ENCODE results near the gene KRTAP4-11.
"Not testable (repeated sequence)": the region's sequence is repeated elsewhere in the genome, so short reads cannot be mapped to it uniquely, and the experiment has no call there.

The KRTAP4-11 gene

GRCh38 chr17:41125064-41125463 is 6.9 kb upstream of the KRTAP4-11 start:
- Histone ChIP-seq H3K36me3 (ENCODE audit: control insufficient read depth in 2 of 2, insufficient read depth in 2 of 2, low read length in 2 of 2) (no peaks in the 10 kb centered on the region), H3K9ac (ENCODE audit: low read depth in 1 of 2, low read length in 2 of 2) (no peak overlapping the region), H3K27me3 (ENCODE audit: control insufficient read depth in 2 of 2, insufficient read depth in 2 of 2, low read length in 2 of 2) (no peaks in the 10 kb centered on the region), H3K9me3 (ENCODE audit: control insufficient read depth in 2 of 2, low read length in 2 of 2) (no peaks in the 10 kb centered on the region), H3K4me1 (ENCODE audit: control insufficient read depth in 2 of 2, insufficient read depth in 2 of 2, low read length in 2 of 2) (no peaks in the 10 kb centered on the region), H3K27ac (ENCODE audit: low read depth in 2 of 2, low read length in 2 of 2) (no peak overlapping the region), H3K4me3 (ENCODE audit: low read length in 2 of 2) (no peak overlapping the region)

GRCh38 chr17:41123991-41124371 is 5.8 kb upstream of the KRTAP4-11 start, which contains the start of gene KRTAP4-12:
Gene KRTAP4-12 (minus strand): TSS chr17:41124182. CDS start chr17:41124122, 60 bp downstream.
- not testable (repeated sequence) for H3K27ac ChIP-seq (ENCODE audit: low read depth in 2 of 2, low read length in 2 of 2); H3K4me1 ChIP-seq (ENCODE audit: control insufficient read depth in 2 of 2, insufficient read depth in 2 of 2, low read length in 2 of 2); H3K36me3 ChIP-seq (ENCODE audit: control insufficient read depth in 2 of 2, insufficient read depth in 2 of 2, low read length in 2 of 2); H3K27me3 ChIP-seq (ENCODE audit: control insufficient read depth in 2 of 2, insufficient read depth in 2 of 2, low read length in 2 of 2); H3K9ac ChIP-seq (ENCODE audit: low read depth in 1 of 2, low read length in 2 of 2); H3K9me3 ChIP-seq (ENCODE audit: control insufficient read depth in 2 of 2, low read length in 2 of 2); H3K4me3 ChIP-seq (ENCODE audit: low read length in 2 of 2)

- not testable (repeated sequence) for H3K9ac ChIP-seq (ENCODE audit: low read depth in 1 of 2, low read length in 2 of 2); H3K4me3 ChIP-seq (ENCODE audit: low read length in 2 of 2); H3K36me3 ChIP-seq (ENCODE audit: control insufficient read depth in 2 of 2, insufficient read depth in 2 of 2, low read length in 2 of 2); H3K4me1 ChIP-seq (ENCODE audit: control insufficient read depth in 2 of 2, insufficient read depth in 2 of 2, low read length in 2 of 2); H3K9me3 ChIP-seq (ENCODE audit: control insufficient read depth in 2 of 2, low read length in 2 of 2); H3K27me3 ChIP-seq (ENCODE audit: control insufficient read depth in 2 of 2, insufficient read depth in 2 of 2, low read length in 2 of 2); H3K27ac ChIP-seq (ENCODE audit: low read depth in 2 of 2, low read length in 2 of 2)
These were observed 5.3 kb upstream of the KRTAP4-11 start for GRCh38 chr17:41123292-41123990.

- no peak overlapping the region for H3K27ac ChIP-seq (ENCODE audit: low read depth in 2 of 2, low read length in 2 of 2)
- no peak overlapping the region for H3K9ac ChIP-seq (ENCODE audit: low read depth in 1 of 2, low read length in 2 of 2)
These were observed 3.6 kb upstream of the KRTAP4-11 start for GRCh38 chr17:41121742-41122141.

GRCh38 chr17:41119696-41120690 is 1.8 kb upstream of the KRTAP4-11 start:
- not testable (repeated sequence) for H3K9ac ChIP-seq (ENCODE audit: low read depth in 1 of 2, low read length in 2 of 2); H3K27ac ChIP-seq (ENCODE audit: low read depth in 2 of 2, low read length in 2 of 2); H3K4me3 ChIP-seq (ENCODE audit: low read length in 2 of 2); H3K36me3 ChIP-seq (ENCODE audit: control insufficient read depth in 2 of 2, insufficient read depth in 2 of 2, low read length in 2 of 2); H3K4me1 ChIP-seq (ENCODE audit: control insufficient read depth in 2 of 2, insufficient read depth in 2 of 2, low read length in 2 of 2); H3K27me3 ChIP-seq (ENCODE audit: control insufficient read depth in 2 of 2, insufficient read depth in 2 of 2, low read length in 2 of 2); H3K9me3 ChIP-seq (ENCODE audit: control insufficient read depth in 2 of 2, low read length in 2 of 2)

More at GRCh38 chr17:41121742-41122141, 3.6 kb upstream of the KRTAP4-11 start:
- H3K4me3 ChIP-seq (ENCODE audit: low read length in 2 of 2) = no peak overlapping the region
- H3K9me3 ChIP-seq (ENCODE audit: control insufficient read depth in 2 of 2, low read length in 2 of 2) = no peaks in the 10 kb centered on the region
- no peaks in the 10 kb centered on the region for H3K4me1 ChIP-seq (ENCODE audit: control insufficient read depth in 2 of 2, insufficient read depth in 2 of 2, low read length in 2 of 2)
- no peaks in the 10 kb centered on the region for H3K36me3 ChIP-seq (ENCODE audit: control insufficient read depth in 2 of 2, insufficient read depth in 2 of 2, low read length in 2 of 2)
- H3K27me3 ChIP-seq (ENCODE audit: control insufficient read depth in 2 of 2, insufficient read depth in 2 of 2, low read length in 2 of 2) = no peaks in the 10 kb centered on the region

GRCh38 chr17:41118721-41119120 is 548 bp upstream of the KRTAP4-11 start:
- Histone ChIP-seq H3K27me3 (ENCODE audit: control insufficient read depth in 2 of 2, insufficient read depth in 2 of 2, low read length in 2 of 2) (no peaks in the 10 kb centered on the region), H3K4me3 (ENCODE audit: low read length in 2 of 2) (no peak overlapping the region), H3K27ac (ENCODE audit: low read depth in 2 of 2, low read length in 2 of 2) (no peak overlapping the region), H3K36me3 (ENCODE audit: control insufficient read depth in 2 of 2, insufficient read depth in 2 of 2, low read length in 2 of 2) (no peaks in the 10 kb centered on the region), H3K4me1 (ENCODE audit: control insufficient read depth in 2 of 2, insufficient read depth in 2 of 2, low read length in 2 of 2) (no peaks in the 10 kb centered on the region), H3K9me3 (ENCODE audit: control insufficient read depth in 2 of 2, low read length in 2 of 2) (no peaks in the 10 kb centered on the region), H3K9ac (ENCODE audit: low read depth in 1 of 2, low read length in 2 of 2) (no peak overlapping the region)

GRCh38 chr17:41116297-41116696 is 1.9 kb downstream of the KRTAP4-11 start:
- Histone ChIP-seq H3K9me3 (ENCODE audit: control insufficient read depth in 2 of 2, low read length in 2 of 2) (no peaks in the 10 kb centered on the region), H3K4me1 (ENCODE audit: control insufficient read depth in 2 of 2, insufficient read depth in 2 of 2, low read length in 2 of 2) (no peaks in the 10 kb centered on the region), H3K4me3 (ENCODE audit: low read length in 2 of 2) (no peak overlapping the region), H3K27ac (ENCODE audit: low read depth in 2 of 2, low read length in 2 of 2) (no peak overlapping the region), H3K27me3 (ENCODE audit: control insufficient read depth in 2 of 2, insufficient read depth in 2 of 2, low read length in 2 of 2) (no peaks in the 10 kb centered on the region), H3K9ac (ENCODE audit: low read depth in 1 of 2, low read length in 2 of 2) (no peak overlapping the region), H3K36me3 (ENCODE audit: control insufficient read depth in 2 of 2, insufficient read depth in 2 of 2, low read length in 2 of 2) (no peaks in the 10 kb centered on the region)

GRCh38 chr17:41111151-41111885 is 6.9 kb downstream of the KRTAP4-11 start:
- Histone ChIP-seq H3K9me3 (ENCODE audit: control insufficient read depth in 2 of 2, low read length in 2 of 2) (no peaks in the 10 kb centered on the region), H3K4me3 (ENCODE audit: low read length in 2 of 2) (no peak overlapping the region), H3K9ac (ENCODE audit: low read depth in 1 of 2, low read length in 2 of 2) (no peak overlapping the region), H3K27ac (ENCODE audit: low read depth in 2 of 2, low read length in 2 of 2) (no peak overlapping the region), H3K36me3 (ENCODE audit: control insufficient read depth in 2 of 2, insufficient read depth in 2 of 2, low read length in 2 of 2) (no peaks in the 10 kb centered on the region), H3K27me3 (ENCODE audit: control insufficient read depth in 2 of 2, insufficient read depth in 2 of 2, low read length in 2 of 2) (no peaks in the 10 kb centered on the region), H3K4me1 (ENCODE audit: control insufficient read depth in 2 of 2, insufficient read depth in 2 of 2, low read length in 2 of 2) (no peaks in the 10 kb centered on the region)

GRCh38 chr17:41108728-41109386 is 9.3 kb downstream of the KRTAP4-11 start:
- H3K9ac ChIP-seq (ENCODE audit: low read depth in 1 of 2, low read length in 2 of 2); H3K4me1 ChIP-seq (ENCODE audit: control insufficient read depth in 2 of 2, insufficient read depth in 2 of 2, low read length in 2 of 2): not testable (repeated sequence)

More at GRCh38 chr17:41108728-41109386, 9.3 kb downstream of the KRTAP4-11 start:
- H3K27me3 ChIP-seq (ENCODE audit: control insufficient read depth in 2 of 2, insufficient read depth in 2 of 2, low read length in 2 of 2); H3K9me3 ChIP-seq (ENCODE audit: control insufficient read depth in 2 of 2, low read length in 2 of 2); H3K36me3 ChIP-seq (ENCODE audit: control insufficient read depth in 2 of 2, insufficient read depth in 2 of 2, low read length in 2 of 2); H3K27ac ChIP-seq (ENCODE audit: low read depth in 2 of 2, low read length in 2 of 2); H3K4me3 ChIP-seq (ENCODE audit: low read length in 2 of 2): not testable (repeated sequence)

Data from mucosa of rectum (tissue), 2 donors.